AG10803 (cell line): ENCODE measurements around the gene ACP6.

Source experiments
- DNase-seq: peaks from one replicate; pipeline ENCODE4 v3.0.0; 2010; ENCODE audit warnings: low read depth
- H3K4me3 ChIP-seq: 2 replicates; pipeline ENCODE4 v1.5.1; 2011; ENCODE audit warnings: mild to moderate bottlenecking, low read length, control low read depth
- CTCF ChIP-seq: conservative IDR thresholded peaks from 2 replicates; pipeline ENCODE4 v1.5.1; 2011; ENCODE audit warnings: mild to moderate bottlenecking, low read length, control low read depth, inconsistent platforms

Gene ACP6

DNA sequence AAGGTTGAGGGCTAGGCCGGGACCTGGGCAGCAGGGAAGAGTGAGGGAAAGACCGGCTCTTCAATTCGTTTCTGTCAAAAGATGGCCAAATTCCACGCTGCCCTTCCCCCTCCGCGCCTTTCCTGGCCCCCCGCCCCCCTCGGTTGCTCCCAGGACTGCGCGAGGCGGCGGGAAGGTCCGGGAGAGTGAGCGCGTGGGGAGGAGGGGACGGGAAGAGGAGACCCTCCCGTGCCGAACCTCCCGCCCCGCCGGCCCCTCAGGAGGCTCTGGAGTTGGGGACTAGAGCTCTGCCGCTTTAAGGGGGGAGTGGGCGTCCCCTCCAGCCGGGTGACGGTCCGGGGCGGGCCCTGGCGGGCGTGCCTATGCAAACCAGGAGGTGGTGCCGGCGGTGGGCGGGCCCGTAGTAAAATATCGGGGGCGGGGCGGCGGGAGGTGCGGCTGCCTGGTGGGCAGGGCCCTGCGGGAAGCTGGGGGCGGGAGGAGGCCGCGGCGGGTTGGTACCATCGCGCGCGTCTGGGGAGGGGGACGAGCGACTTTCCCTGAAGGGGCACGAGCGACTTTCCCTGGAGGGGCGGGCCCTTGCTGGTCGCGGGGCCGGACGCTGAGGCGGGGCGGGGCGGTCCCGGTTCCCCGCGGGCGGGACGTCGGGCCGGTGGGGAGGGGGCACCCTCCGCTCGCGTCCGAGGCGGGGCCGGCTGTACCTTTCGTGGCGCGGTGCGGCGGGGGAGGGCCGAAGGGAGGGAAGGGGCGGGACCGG lies 70.8 kb downstream of the ACP6 start:
- peak; percentile 95 for DNase-seq
- H3K4me3 ChIP-seq: peak overlapping the region; percentile 84
- no peak for TF ChIP-seq CTCF

- DNase-seq: no peak
- H3K4me3 ChIP-seq: peak overlapping the region; percentile 84
- no peak for TF ChIP-seq CTCF
Observed at GRCh38 chr1:147598621-147599361, 71.5 kb downstream of the ACP6 start.

GRCh38 chr1:147597010-147597409 lies 73.3 kb downstream of the ACP6 start:
- no peak for DNase-seq
- H3K4me3 ChIP-seq: no peak overlapping the region
- no peak for TF ChIP-seq CTCF
